HepG2 (cell line): ENCODE data around the gene NFATC1. TPM values are rescaled to one million over a fixed set of nuclear protein-coding genes. Genes with fewer than 3 reads are reported as not detected.

ENCODE experiments used
- ATAC-seq: fragments of 200-7000 bp; cut with Tn5 transposase; 3 replicates; pipeline ENCODE4 v1.9.1; 2020; ENCODE audit warnings: mild to moderate bottlenecking, moderate library complexity
- BruUV-seq: library from RNA; stranded (reverse); fragments of 400-500 nt; replicated peaks from 2 replicates; lab custom pipeline; 2021; lab: Mats Ljungman, UMichigan
- CTCF ChIA-PET: fragments of 300-600 bp; formaldehyde crosslinking; extraction: SDS; loops from one replicate; lab custom pipeline; 2021; ENCODE audit warnings: low total read pairs, inconsistent platforms, low intra/inter-chr PET ratio; lab: Yijun Ruan, JAX
- POLR2A ChIA-PET: fragments of 350-600 bp; sonication (Branson Sonifier 250); formaldehyde crosslinking; loops from one replicate; lab custom pipeline; 2020; ENCODE audit warnings: antibody characterized with exemption, inconsistent platforms; lab: Yijun Ruan, JAX
- DNase-seq: peaks from one replicate; pipeline ENCODE4 v3.0.0-alpha.2; 2015; ENCODE audit warnings: low spot score
- FAIRE-seq: peaks from 3 replicates; lab custom pipeline; 2011; peaks lifted over from hg19 to GRCh38; lab: Jason Lieb, UNC
- H2AFZ ChIP-seq: one replicate; pipeline ENCODE4 v1.6.1; 2011; ENCODE audit warnings: low read length, inconsistent platforms
- H3K27ac ChIP-seq: fragments of 300-600 bp; 3 replicates; pipeline ENCODE4 v1.8.0; 2011; ENCODE audit warnings: mixed run types, mild to moderate bottlenecking, mixed read lengths, low read length, inconsistent platforms; ENCODE audit not compliant: insufficient read depth; ENCODE audit errors: extremely low read length
- H3K27me3 ChIP-seq, 2 experiments: fragments of 200-600 bp in 1 of 2; 2 replicates in 1 of 2; 3 replicates in 1 of 2; pipeline versions ENCODE4 v1.6.0 to v1.8.0; 2011; ENCODE audit warnings: low read length in 2 of 2, mild to moderate bottlenecking in 2 of 2, moderate library complexity in 2 of 2, inconsistent platforms in 1 of 2; ENCODE audit not compliant: insufficient read depth in 2 of 2, control insufficient read depth in 1 of 2
- H3K36me3 ChIP-seq, 2 experiments: fragments of 200-600 bp in 1 of 2; replicated peaks in 1 of 2; 2 replicates in 1 of 2; 3 replicates in 1 of 2; pipeline versions ENCODE4 v1.5.1 to v1.8.0; 2011; ENCODE audit warnings: low read length in 2 of 2, inconsistent platforms in 1 of 2; ENCODE audit not compliant: insufficient read depth in 2 of 2, control insufficient read depth in 1 of 2
- H3K4me1 ChIP-seq: 2 replicates; pipeline ENCODE4 v1.5.1; 2012; ENCODE audit warnings: low read length, inconsistent platforms; ENCODE audit not compliant: insufficient read depth
- H3K4me2 ChIP-seq: 2 replicates; pipeline ENCODE4 v1.6.0; 2011; ENCODE audit warnings: low read depth, low read length, inconsistent platforms
- H3K4me3 ChIP-seq, 3 experiments: fragments of 200-600 bp in 1 of 3; sonication (generic), shearing (Covaris generic) in 1 of 3; replicated peaks in 1 of 3; 2 replicates each; pipeline ENCODE4 v1.5.1; 2011 to 2016; ENCODE audit warnings: low read length in 3 of 3, inconsistent platforms in 2 of 3, low read depth in 2 of 3, mild to moderate bottlenecking in 2 of 3, control low read depth in 1 of 3, mixed read lengths in 1 of 3; ENCODE audit not compliant: insufficient read depth in 1 of 3
- H3K79me2 ChIP-seq: one replicate; pipeline ENCODE4 v1.6.1; 2011; ENCODE audit warnings: low read length, inconsistent platforms; ENCODE audit not compliant: insufficient read depth
- H3K9ac ChIP-seq: 2 replicates; pipeline ENCODE4 v1.6.0; 2011; ENCODE audit warnings: mild to moderate bottlenecking, low read depth, low read length, inconsistent platforms; ENCODE audit not compliant: insufficient read depth
- H3K9me3 ChIP-seq: 2 replicates; pipeline ENCODE4 v1.5.1; 2012; ENCODE audit warnings: mild to moderate bottlenecking, low read length
- H4K20me1 ChIP-seq: 2 replicates; pipeline ENCODE4 v1.6.0; 2011; ENCODE audit warnings: inconsistent platforms, mild to moderate bottlenecking, low read length, moderate library complexity; ENCODE audit not compliant: insufficient read depth
- HMGXB4 ChIP-seq, 2 experiments: sonication (generic) in 1 of 2; formaldehyde crosslinking in 1 of 2; IDR thresholded peaks; 2 replicates each; pipeline versions ENCODE4 v1.4.0 to v1.6.1; 2018 to 2020; ENCODE audit warnings: missing genetic modification reagents in 2 of 2, borderline replicate concordance in 1 of 2, low read depth in 1 of 2, mild to moderate bottlenecking in 1 of 2, missing biosample characterization in 1 of 2
- MTA3 ChIP-seq: sonication (generic); formaldehyde crosslinking; IDR thresholded peaks from 2 replicates; pipeline ENCODE4 v1.4.0; 2020; ENCODE audit warnings: missing genetic modification reagents
- PRDM4 ChIP-seq: sonication (generic); formaldehyde crosslinking; IDR thresholded peaks from 2 replicates; pipeline ENCODE4 v1.9.0; 2021; ENCODE audit warnings: missing genetic modification reagents, borderline replicate concordance
- SAFB2 ChIP-seq: sonication (generic); formaldehyde crosslinking; IDR thresholded peaks from 2 replicates; pipeline ENCODE4 v1.5.1; 2020; ENCODE audit warnings: missing genetic modification reagents, low read depth, mild to moderate bottlenecking, borderline replicate concordance
- ZBTB7B ChIP-seq: sonication (generic); formaldehyde crosslinking; IDR thresholded peaks from 2 replicates; pipeline ENCODE4 v1.4.0; 2020; ENCODE audit warnings: missing genetic modification reagents
- ZFP36 ChIP-seq: fragments of 150-350 bp; IDR thresholded peaks from 2 replicates; pipeline ENCODE4 v1.6.1; 2018; ENCODE audit warnings: borderline replicate concordance, low read length, low read depth; ENCODE audit not compliant: partially characterized antibody
- WGBS: methylation state at CpG from one replicate; pipeline ENCODE4 v1.1.6; 2017; ENCODE audit warnings: low lambda C conversion rate; 5-methylcytosine and 5-hydroxymethylcytosine counted together
- in situ Hi-C: cut with HindIII; loops from 2 replicates; pipeline ENCODE4 v1.10.0; 2017; ENCODE audit warnings: low pct_unique_long_range_greater_than_20kb; ENCODE audit not compliant: extremely low pct_ligation_motif_present
- intact Hi-C: fragments of 100-400 bp; cut with micrococcal nuclease; formaldehyde crosslinking; loops from one replicate; pipeline ENCODE4 v1.10.0; 2022; ENCODE audit not compliant: unreplicated experiment
- polyA plus RNA-seq, 8 experiments: library from polyadenylated mRNA; depleted of rRNA in 3 of 8; stranded (reverse) in 7 of 8; unstranded in 1 of 8; fragments of >200 nt; fragmentation: Illumina TruSeq in 4 of 8; extraction: Trizol in 4 of 8; gene quantifications; 2 replicates each; pipeline versions ENCODE4 v1.2.1 to v1.2.3, GENCODE V29; 2011 to 2016; ENCODE audit warnings: low read depth in 4 of 8, missing spikeins in 1 of 8, mixed read lengths in 1 of 8; ENCODE audit not compliant: insufficient read depth in 1 of 8
- total RNA-seq, 5 experiments: library from RNA; depleted of rRNA; stranded (reverse); fragments of >200 nt; fragmentation: Illumina TruSeq; extraction: Trizol; gene quantifications; 2 replicates each; pipeline ENCODE4 v1.2.3, GENCODE V29; 2016; ENCODE audit warnings: low read depth in 1 of 5
- TF ChIP-seq, protein P1 (sequence below): sonication (generic); formaldehyde crosslinking; IDR thresholded peaks from 2 replicates; pipeline ENCODE4 v1.4.0; 2020; ENCODE audit warnings: missing genetic modification reagents
- TF ChIP-seq, protein P2 (sequence below), 2 experiments: IDR thresholded peaks; 2 replicates each; pipeline ENCODE4 v1.6.1; 2011 to 2012; ENCODE audit warnings: low read length in 2 of 2, borderline replicate concordance in 1 of 2, low read depth in 1 of 2, mild to moderate bottlenecking in 1 of 2, moderate library complexity in 1 of 2

NFATC1 gene
- total and polyA plus RNA-seq, 2 of the 13 experiments (the other 11 are each of a cell fraction or from before 2014, with no cell fraction given): not detected

DNA sequence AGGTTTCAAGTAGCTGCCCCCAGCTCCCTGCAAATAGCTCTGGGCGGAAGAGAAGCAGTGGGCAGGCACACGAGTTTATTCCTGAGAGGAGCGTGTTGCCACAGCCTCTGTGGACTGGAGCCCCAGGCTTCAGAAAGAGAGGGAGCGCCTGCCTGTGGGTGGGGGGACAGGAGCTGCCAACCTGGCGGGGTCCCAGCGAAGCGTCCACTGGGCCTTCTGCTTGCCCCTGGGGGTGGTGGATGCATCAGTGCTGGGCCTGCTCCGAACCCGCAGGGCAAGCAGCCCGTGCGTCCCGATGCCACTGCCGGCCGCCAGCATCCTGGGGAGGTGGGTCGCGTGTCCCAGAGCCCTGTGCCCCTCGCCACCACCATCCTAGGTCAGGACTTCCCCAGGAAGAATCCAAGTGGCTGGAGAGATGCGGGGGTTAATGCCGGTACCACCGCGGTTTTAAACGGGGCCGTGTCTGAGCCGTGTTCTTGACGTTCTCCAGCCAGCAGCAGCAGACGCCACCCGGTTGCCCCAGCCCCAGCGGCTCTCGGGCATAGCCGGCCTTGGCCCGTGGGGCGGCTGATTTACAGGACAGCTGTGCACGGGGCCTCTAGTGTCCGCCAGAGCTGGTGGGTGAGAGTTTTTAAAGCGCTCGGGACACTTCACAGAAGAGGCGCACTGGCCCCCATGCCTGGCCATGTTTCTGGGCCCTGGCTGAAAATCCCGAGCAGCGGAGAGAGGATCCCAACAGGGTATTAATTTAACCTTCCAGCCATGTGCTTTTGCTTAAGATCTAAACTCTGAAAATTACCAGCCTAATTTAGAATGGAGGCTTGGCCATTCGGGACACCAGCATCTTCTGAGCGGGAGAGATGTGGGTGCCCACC lies 84.7 kb downstream of the NFATC1 start:
- Histone ChIP-seq H4K20me1 (no peaks in the 10 kb centered on the region), H3K27me3 (peaks cover 13 to 34% of the 10 kb centered on the region in 2 experiments), H3K4me3 (no peak overlapping the region), H3K9ac (no peak overlapping the region), H3K27ac (no peak overlapping the region), H2AFZ (no peak overlapping the region), H3K4me1 (peaks cover 12% of the 10 kb centered on the region), H3K79me2 (no peaks in the 10 kb centered on the region), H3K9me3 (no peaks in the 10 kb centered on the region; the same call in 1 of the 2 replicates), H3K36me3 (no peaks in the 10 kb centered on the region), H3K4me2 (no peak overlapping the region)
- ATAC-seq (no peak), FAIRE-seq (no peak), DNase-seq (no peak)
- intact Hi-C loops: no loop called here
- ChIA-PET CTCF (no interaction called here), POLR2A (no interaction called here)
- BruUV-seq: no TSS peak
- in situ Hi-C loops: no loop called here
- 79% methylated on average over 6 of the region's 41 CpGs for WGBS
- TF ChIP-seq, protein P1, sequence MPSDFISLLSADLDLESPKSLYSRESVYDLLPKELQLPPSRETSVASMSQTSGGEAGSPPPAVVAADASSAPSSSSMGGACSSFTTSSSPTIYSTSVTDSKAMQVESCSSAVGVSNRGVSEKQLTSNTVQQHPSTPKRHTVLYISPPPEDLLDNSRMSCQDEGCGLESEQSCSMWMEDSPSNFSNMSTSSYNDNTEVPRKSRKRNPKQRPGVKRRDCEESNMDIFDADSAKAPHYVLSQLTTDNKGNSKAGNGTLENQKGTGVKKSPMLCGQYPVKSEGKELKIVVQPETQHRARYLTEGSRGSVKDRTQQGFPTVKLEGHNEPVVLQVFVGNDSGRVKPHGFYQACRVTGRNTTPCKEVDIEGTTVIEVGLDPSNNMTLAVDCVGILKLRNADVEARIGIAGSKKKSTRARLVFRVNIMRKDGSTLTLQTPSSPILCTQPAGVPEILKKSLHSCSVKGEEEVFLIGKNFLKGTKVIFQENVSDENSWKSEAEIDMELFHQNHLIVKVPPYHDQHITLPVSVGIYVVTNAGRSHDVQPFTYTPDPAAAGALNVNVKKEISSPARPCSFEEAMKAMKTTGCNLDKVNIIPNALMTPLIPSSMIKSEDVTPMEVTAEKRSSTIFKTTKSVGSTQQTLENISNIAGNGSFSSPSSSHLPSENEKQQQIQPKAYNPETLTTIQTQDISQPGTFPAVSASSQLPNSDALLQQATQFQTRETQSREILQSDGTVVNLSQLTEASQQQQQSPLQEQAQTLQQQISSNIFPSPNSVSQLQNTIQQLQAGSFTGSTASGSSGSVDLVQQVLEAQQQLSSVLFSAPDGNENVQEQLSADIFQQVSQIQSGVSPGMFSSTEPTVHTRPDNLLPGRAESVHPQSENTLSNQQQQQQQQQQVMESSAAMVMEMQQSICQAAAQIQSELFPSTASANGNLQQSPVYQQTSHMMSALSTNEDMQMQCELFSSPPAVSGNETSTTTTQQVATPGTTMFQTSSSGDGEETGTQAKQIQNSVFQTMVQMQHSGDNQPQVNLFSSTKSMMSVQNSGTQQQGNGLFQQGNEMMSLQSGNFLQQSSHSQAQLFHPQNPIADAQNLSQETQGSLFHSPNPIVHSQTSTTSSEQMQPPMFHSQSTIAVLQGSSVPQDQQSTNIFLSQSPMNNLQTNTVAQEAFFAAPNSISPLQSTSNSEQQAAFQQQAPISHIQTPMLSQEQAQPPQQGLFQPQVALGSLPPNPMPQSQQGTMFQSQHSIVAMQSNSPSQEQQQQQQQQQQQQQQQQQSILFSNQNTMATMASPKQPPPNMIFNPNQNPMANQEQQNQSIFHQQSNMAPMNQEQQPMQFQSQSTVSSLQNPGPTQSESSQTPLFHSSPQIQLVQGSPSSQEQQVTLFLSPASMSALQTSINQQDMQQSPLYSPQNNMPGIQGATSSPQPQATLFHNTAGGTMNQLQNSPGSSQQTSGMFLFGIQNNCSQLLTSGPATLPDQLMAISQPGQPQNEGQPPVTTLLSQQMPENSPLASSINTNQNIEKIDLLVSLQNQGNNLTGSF (CRISPR knock-in tag): no peak
- TF ChIP-seq ZFP36 (no peak), ZBTB7B (no peak), SAFB2 (CRISPR knock-in tag) (no peak), PRDM4 (no peak), HMGXB4 (CRISPR knock-in tag; IDR thresholded peaks at IDR 0.05; ENCODE audit: borderline replicate concordance in 1 of 2, low read depth in 1 of 2) (no peak), MTA3 (no peak)
- TF ChIP-seq, protein P2, sequence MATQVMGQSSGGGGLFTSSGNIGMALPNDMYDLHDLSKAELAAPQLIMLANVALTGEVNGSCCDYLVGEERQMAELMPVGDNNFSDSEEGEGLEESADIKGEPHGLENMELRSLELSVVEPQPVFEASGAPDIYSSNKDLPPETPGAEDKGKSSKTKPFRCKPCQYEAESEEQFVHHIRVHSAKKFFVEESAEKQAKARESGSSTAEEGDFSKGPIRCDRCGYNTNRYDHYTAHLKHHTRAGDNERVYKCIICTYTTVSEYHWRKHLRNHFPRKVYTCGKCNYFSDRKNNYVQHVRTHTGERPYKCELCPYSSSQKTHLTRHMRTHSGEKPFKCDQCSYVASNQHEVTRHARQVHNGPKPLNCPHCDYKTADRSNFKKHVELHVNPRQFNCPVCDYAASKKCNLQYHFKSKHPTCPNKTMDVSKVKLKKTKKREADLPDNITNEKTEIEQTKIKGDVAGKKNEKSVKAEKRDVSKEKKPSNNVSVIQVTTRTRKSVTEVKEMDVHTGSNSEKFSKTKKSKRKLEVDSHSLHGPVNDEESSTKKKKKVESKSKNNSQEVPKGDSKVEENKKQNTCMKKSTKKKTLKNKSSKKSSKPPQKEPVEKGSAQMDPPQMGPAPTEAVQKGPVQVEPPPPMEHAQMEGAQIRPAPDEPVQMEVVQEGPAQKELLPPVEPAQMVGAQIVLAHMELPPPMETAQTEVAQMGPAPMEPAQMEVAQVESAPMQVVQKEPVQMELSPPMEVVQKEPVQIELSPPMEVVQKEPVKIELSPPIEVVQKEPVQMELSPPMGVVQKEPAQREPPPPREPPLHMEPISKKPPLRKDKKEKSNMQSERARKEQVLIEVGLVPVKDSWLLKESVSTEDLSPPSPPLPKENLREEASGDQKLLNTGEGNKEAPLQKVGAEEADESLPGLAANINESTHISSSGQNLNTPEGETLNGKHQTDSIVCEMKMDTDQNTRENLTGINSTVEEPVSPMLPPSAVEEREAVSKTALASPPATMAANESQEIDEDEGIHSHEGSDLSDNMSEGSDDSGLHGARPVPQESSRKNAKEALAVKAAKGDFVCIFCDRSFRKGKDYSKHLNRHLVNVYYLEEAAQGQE (IDR thresholded peaks at IDR 0.05; ENCODE audit: borderline replicate concordance in 1 of 2, low read depth in 1 of 2, low read length in 2 of 2): no peak
